ENCODE results near the gene MYO7A.

DNA sequence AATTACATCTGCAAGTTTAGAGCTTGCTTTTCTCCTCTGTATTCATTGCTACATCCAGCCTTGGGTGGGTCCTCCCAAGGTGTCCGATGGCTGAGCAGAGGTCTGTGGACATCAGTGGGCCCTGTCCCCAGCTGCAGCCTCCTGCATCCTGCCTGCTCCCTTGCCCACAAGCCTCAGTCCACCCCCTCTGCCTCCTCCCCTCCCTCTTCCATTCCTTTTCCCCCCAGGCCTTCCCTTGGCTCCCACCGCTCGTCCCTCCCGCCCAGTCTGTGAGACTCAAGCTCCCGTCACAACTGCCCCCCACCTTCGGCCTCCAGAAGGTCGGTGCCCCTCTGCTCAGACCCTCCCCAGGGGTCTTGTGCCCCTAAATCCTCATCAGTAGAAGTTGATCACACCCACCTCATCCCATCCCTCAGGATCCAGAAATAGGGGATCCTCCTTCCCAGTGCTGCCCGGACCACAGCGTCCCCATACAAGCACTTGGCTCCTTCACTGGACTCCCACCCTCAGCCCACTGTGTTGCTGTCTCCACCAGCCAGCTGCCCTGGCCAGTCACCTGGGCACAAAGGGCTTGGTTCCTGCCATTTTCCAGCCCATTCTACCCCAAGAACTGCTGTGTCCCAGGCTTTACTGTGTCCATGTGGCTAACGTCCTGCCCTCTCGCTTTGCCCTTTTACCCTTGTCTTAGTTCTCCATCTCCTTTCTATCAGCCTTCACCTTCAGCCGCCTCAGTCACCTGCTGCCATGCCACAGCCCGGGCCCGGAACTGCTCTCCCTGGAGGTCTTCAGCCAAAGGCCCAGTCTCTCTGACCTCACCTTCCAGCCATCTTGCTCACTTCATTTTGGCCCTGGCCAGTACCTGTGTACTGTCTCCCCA lies 27.6 kb upstream of the MYO7A start:
- TF ChIP-seq CTCF (conservative IDR thresholded peaks at IDR 0.05; ENCODE audit: low read depth in 2 of 2) (no peak), REST (IDR thresholded peaks at IDR 0.05; ENCODE audit: unreplicated experiment) (no peak), STAT1 (IDR thresholded peaks at IDR 0.05; ENCODE audit: unreplicated experiment) (no peak), POLR2AphosphoS5 (IDR thresholded peaks at IDR 0.05; ENCODE audit: low read depth) (no peak), EZH2phosphoT487 (IDR thresholded peaks at IDR 0.05; ENCODE audit: unreplicated experiment) (no peak)
